H54 (cell line): ENCODE data around the gene XPOT.

Experiments
- DNase-seq: peaks from one replicate; pipeline ENCODE4 v3.0.0; 2011; ENCODE audit warnings: low spot score, mixed read lengths; ENCODE audit not compliant: insufficient read length
- FAIRE-seq: peaks from 3 replicates; lab custom pipeline; 2011; peaks lifted over from hg19 to GRCh38; lab: Jason Lieb, UNC
- POLR2A ChIP-seq: IDR thresholded peaks from 2 replicates; pipeline ENCODE4 v1.6.1; 2011; ENCODE audit warnings: low read depth, mild to moderate bottlenecking, low read length

XPOT gene

DNA sequence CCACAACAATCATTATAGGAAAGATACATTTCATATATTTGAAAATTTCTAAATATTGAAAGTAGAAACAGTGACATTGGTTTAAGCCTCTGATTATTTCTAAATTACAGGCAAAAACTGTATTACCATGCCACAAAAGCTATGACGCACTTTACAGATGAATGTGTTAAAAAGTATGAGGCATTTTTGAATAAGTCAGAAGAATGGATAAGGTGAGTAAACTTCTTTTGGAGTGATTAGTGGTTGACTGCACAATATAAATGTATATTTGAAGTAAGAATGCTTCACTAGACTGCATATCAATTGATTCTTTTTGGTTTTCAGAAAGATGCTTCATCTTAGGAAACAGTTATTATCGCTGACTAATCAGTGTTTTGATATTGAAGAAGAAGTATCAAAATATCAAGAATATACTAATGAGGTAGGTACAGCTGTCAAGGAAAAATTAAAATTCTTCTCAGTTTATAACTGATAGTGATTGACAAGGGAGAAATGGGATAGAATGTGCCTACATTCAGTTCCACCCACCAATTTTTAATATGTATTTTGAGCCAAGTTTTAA, 92.7 kb downstream of the XPOT start:
- no peak for DNase-seq
- TF ChIP-seq POLR2A = no peak
- no peak for FAIRE-seq

DNA sequence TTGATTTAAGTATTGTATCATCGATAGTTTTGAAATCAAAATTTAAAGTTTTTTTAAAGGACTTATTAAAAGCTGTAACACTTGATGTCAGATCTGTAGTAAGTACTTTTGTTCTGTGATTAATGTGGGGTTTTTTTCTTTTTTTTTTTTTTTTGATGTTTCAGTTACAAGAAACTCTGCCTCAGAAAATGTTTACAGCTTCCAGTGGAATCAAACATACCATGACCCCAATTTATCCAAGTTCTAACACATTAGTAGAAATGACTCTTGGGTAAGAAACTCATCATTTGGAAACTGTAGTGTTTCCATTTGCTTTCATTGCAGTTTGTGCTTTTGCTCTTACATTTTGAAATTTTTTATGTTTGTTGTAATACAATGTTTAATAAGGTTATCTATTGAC, 93.3 kb downstream of the XPOT start:
- FAIRE-seq = no peak
- no peak for DNase-seq
- no peak for TF ChIP-seq POLR2A

DNA sequence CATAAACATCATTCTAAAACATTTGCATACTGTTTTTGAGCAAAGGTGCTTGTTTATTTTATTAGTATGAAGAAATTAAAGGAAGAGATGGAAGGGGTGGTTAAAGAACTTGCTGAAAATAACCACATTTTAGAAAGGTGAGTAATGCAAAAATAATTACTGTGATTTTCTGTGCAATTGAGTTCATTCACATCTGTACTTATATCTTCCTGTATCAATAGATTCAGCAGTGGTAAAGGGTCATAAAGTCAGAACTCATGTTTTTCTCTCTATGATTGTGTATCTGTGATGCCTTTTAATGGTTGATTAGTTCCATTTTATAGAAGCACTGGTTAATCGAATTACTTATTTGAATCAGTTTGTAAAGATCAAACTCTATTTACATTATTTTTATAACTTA, 93.7 kb downstream of the XPOT start:
- TF ChIP-seq POLR2A = no peak
- FAIRE-seq (no peak), DNase-seq (no peak)

DNA sequence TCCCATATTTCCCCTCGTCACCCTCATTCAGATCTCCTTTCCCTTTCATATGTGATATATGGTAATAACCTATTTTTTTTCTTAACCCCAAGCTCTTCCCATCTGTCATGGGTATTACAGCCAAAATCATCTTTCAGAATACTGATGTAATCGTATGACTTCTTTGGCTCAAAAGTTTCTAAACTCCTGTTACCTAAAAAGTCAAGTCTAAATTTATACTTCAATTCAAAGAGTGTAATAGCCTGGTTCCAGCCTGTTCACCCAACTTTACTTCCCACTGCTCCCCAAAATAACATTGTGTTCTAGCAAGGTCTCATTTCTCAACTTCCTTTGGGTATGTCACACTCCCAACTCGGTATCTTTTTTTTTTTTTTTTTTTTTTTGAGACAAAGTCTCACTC, 96.2 kb downstream of the XPOT start:
- TF ChIP-seq POLR2A = no peak
- DNase-seq (no peak), FAIRE-seq (no peak)
